Measurements from ENCODE around the gene LRRC45. TPM values are rescaled to one million over a fixed set of nuclear protein-coding genes. Genes with fewer than 3 reads are reported as not detected.

The LRRC45 gene
- polyA plus RNA-seq, 4 donors: 10.0 to 19.6 (median 17.1) TPM

GRCh38 chr17:81993729-81994592 lies 29.1 kb upstream of the LRRC45 start:
- no peak for DNase-seq (ENCODE audit: low read depth in 4 of 4, low spot score in 2 of 4)

GRCh38 chr17:81994593-81995462 lies 28.3 kb upstream of the LRRC45 start:
- DNase-seq (ENCODE audit: low read depth in 4 of 4, low spot score in 2 of 4): no peak

- no peak for DNase-seq (ENCODE audit: low read depth in 4 of 4, low spot score in 2 of 4)
Measured at GRCh38 chr17:81995463-81996231, 27.5 kb upstream of the LRRC45 start.

- DNase-seq (ENCODE audit: low read depth in 4 of 4, low spot score in 2 of 4): no peak
Measured at GRCh38 chr17:81996232-81996756, 26.8 kb upstream of the LRRC45 start.

- DNase-seq (ENCODE audit: low read depth in 4 of 4, low spot score in 2 of 4): no peak
Measured at GRCh38 chr17:81996757-81997441, 26.2 kb upstream of the LRRC45 start.

GRCh38 chr17:81998212-81998611 lies 24.9 kb upstream of the LRRC45 start:
- DNase-seq (ENCODE audit: low read depth in 4 of 4, low spot score in 2 of 4): no peak

- DNase-seq (ENCODE audit: low read depth in 4 of 4, low spot score in 2 of 4): no peak
Measured at GRCh38 chr17:81998691-81999438, 24.2 kb upstream of the LRRC45 start.

- no peak for DNase-seq (ENCODE audit: low read depth in 4 of 4, low spot score in 2 of 4)
Measured at GRCh38 chr17:81999587-81999975, 23.5 kb upstream of the LRRC45 start.

GRCh38 chr17:81999976-82000802 lies 22.9 kb upstream of the LRRC45 start:
- DNase-seq (ENCODE audit: low read depth in 4 of 4, low spot score in 2 of 4): no peak

GRCh38 chr17:82000803-82001570 lies 22.1 kb upstream of the LRRC45 start:
- no peak for DNase-seq (ENCODE audit: low read depth in 4 of 4, low spot score in 2 of 4)

- DNase-seq (ENCODE audit: low read depth in 4 of 4, low spot score in 2 of 4): no peak
Measured at GRCh38 chr17:82001571-82002056, 21.5 kb upstream of the LRRC45 start.

GRCh38 chr17:82003411-82004381 lies 19.4 kb upstream of the LRRC45 start:
- DNase-seq (ENCODE audit: low read depth in 4 of 4, low spot score in 2 of 4): no peak

GRCh38 chr17:82004517-82005455 lies 18.3 kb upstream of the LRRC45 start:
- DNase-seq (ENCODE audit: low read depth in 4 of 4, low spot score in 2 of 4): no peak

- DNase-seq (ENCODE audit: low read depth in 4 of 4, low spot score in 2 of 4): no peak
Measured at GRCh38 chr17:82005701-82006348, 17.3 kb upstream of the LRRC45 start.
